Activated T-helper 9 cell treated with anti-CD3 and anti-CD28 coated beads, Interleukin-2, amount 50 U/mL, for 16 hours (primary cell): ENCODE measurements around the gene ZBTB42.

Experiments
- DNase-seq: peaks from one replicate; pipeline ENCODE4 v3.0.0-alpha.2; 2020; ENCODE audit warnings: low read depth

Gene ZBTB42

DNA sequence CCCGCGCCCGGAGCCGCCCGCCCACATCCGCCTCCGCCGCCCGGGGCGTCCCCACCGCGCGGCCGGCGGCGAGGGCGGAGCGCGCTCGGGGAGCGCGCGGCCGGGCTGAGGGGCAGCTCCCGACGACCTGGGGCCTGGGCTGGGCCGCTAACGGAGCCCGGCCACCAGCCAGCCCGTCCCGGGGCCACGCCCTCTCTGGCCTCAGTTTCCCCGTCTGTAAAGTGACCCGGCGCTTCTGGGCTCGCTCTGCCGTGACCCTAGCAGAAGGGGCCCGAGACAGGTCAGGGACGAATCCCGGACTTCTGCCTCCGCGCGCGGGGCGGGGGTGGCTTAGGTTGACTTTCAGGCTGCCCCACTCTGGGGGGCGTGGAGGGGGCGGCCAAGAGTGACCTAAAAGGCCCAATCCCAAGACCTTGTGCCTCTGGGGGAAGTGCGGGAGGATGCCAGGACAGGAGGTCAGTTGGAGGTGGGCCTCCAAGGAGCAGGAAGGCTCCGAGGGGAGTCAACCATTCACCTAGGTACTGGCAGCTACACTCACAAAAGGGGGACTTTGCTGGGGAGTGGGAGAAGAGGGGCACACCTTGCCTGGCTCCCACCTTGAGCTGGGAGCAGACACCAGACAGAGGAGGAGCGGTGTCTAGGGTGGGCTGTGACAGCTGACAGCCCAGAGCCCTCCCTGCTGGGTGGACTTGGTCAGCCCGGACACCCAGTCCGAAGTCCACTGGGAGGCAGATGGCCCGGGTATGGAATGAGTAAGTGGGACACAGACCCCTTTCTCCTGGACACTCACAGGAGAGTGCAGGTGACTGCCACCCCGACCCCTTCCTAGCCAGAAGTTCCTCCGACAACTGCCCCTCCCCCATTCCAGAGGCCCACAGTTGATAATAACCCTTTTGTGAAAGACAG, 4.9 kb upstream of the ZBTB42 start:
- DNase-seq: peak; percentile 47

DNA sequence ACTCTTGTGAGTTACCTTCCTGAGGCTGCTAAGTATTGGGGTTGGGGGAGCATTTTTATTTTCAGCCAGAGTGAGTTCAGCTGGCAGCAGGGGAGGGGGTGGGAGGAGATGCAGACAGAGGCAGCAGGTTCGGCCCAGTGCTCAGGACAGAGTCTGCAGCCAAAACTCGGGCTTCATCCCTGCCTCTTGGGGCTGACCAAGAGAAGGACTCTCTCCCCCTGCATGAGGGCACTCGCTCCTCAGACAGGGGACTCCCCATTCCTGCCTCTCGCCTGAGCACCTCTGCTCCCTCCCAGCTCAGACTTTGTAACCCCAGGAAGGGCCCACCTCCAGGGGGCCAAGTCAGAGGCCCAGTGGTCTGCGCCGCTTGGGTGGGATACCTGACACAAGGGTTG, 4.2 kb upstream of the ZBTB42 start:
- no peak for DNase-seq

DNA sequence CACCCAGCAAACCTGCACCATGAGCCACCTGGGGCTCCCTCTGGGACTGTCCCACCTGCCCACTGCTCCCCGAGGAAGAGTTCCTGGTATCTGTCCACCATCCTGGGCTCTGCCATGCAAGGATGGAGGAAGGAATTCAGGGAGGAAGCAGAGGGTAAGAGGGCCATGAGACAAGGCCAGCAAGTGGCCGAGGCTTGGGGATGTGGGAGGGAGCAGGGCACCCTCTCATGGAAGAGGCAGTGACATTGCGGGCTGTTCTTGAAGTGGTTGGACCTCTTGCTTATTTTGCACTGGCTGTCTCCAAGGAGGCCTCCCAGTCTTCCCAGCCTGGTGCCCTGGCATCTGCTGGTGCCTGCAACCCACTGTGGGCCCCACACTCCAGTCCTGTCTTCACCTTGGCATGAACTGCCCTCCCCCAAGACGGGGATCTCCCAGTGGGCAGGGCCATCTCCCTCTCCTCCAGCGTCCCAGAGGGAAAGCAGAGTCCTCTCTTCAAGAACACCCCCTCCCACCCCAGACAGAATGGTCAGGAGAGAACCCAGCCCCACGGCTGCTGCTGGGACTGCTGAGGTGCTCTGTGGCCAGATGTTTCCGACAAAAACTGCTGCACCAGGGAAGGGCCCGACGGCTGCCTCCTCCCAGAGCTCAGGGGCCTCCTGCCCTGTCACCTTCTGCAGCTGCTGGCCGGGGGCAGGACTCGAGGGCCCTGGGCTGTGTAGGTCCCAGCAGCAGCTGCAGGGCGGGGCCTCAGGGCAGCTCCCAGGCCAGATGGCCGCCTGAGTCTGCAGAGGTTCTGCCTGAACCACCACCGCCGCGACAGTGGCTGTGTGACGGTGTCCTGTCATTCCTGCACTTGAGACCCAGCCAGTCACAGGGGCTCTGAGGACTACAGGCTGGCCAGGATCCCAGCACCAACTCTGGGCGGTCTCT, 3.5 kb upstream of the ZBTB42 start:
- no peak for DNase-seq

DNA sequence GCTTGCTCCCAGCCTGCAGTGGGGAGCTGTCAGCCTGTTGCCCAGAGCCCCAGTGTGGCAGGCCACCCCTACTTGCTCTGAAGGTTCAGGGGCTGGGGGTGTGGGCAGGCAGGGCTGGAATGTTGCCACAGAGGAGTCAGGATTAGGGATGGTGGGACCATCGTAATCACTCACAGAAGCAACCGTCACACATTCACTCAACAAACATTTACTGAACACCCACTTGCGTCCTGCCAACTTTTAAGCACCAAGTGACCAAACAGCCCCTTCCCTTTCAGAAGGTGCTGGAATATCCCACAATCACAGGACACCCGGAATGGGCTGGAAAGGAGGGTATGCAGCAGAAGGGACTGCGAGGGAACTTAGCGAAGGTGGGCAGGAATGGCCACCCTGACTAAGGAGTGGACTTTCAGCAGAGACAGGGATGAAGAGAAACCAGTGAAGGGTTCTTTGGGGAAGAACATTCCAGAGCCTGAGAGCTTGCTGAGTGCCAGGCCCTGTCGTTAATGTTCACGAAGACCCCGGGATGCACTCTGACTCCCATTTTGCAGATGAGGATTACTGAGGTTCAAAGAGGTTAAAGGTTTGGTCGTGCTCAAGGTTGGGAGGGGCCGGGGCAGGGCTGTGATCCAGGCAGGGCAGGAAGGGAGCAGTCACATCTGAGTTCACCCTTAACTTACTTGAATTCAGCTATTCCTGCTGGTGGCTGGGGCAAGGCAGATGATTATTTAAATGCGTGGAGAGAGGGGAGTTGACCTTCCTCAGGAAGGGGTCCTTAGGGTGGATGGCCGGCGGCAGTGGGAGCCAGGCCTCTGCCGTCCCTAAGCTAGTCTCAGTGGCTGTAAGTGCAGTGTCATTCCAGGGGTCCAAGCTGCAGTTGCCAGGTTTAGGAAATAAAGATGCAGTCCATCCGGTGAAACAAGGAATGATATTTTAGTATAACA, 2.3 kb upstream of the ZBTB42 start:
- no peak for DNase-seq

DNA sequence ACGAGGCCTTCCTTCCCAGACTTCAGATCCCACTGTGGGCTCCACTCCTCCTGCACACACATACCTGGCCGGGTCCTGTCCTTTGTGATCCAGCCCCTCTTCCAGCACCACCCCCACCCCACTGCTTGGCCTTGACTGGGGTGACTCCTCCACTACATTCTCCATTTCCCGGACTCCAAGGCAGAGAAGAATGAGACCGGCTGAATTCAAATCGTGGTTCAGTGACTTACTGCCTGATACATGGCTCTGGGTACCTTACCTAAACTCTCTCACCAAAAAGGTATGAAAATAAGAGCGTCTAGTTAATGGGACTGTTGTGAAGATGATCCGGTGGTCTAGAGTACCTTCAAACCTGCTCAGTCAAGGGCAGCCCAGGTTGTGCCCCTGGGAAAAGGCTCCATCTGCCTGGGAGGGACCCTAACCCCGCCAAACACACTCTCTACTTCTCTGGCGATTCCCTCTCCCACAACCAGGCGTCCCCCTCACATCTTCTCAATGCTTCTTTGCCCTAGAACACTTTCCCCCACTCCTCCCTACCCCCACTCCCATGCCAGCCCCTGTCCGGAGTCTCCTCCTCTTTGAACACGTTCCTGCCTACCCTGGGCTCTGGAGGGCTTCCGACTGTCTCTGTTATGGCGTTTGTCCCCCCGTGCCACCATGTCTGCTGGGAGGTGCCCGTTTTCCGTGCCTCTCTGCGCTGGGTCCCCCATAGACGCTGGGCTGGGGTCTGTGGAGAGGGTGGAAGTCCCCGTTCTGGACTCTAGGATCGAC, 1.5 kb upstream of the ZBTB42 start:
- DNase-seq: no peak

DNA sequence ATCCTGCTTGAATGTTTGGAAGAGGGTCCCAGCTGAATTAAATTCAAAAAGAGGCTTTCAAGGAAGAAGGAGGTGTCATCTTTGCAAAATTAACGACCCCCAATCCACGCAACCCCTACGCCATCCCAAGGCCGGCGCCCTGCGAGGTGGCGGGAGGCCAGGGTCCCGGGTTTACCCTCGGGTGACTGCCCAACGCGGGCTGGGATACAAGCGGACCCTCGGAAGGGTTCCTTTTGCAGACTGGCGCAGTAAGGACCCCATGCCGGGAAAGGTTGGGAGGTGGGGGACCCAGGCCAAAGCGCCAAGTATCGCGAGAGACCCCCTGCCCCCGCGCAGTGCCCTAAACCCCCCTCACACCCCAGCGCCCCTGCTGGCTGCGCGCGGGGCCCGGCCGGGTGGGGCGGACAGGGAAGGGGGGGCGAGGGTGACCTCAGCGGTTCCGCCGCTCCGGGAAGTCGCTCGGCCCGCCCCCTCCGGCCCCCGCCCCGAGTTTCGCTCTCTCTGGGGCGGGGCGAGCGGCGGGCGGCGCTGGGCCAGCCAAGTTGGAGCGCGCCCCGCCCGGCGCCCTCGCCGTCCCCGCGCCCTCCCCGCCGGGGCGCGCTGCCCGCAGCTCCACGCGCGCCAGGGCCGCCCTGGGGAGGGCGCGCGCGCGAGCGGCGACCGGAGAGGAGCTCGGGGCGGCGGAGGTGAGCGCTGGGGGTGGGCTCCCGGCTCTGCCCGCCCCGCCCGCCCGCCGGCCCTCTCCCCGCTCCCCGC, 708 bp upstream of the ZBTB42 start:
- peak; percentile 75 for DNase-seq

DNA sequence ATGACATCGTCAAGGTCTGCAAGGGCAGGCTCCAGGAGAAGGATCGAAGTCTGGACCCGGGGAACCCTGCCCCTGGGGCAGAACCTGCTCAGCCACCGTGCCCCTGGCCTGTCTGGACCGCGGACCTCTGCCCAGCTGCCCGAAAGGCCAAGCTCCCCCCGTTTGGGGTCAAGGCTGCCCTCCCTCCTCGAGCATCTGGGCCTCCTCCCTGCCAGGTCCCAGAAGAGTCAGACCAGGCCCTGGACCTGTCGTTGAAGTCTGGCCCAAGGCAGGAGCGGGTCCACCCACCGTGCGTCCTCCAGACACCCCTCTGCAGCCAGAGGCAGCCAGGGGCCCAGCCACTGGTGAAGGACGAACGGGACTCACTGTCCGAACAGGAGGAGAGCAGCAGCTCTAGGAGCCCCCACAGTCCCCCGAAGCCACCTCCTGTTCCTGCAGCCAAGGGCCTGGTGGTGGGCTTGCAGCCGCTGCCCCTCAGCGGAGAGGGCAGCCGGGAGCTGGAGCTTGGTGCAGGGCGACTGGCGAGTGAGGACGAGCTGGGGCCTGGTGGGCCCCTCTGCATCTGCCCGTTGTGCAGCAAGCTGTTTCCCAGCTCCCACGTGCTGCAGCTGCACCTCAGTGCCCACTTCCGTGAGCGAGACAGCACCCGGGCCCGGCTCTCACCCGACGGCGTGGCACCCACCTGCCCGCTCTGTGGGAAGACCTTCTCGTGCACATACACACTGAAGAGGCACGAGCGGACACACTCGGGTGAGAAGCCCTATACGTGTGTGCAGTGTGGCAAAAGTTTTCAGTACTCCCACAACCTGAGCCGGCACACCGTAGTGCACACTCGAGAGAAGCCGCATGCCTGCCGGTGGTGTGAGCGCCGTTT, 856 bp downstream of the ZBTB42 start:
- no peak for DNase-seq

DNA sequence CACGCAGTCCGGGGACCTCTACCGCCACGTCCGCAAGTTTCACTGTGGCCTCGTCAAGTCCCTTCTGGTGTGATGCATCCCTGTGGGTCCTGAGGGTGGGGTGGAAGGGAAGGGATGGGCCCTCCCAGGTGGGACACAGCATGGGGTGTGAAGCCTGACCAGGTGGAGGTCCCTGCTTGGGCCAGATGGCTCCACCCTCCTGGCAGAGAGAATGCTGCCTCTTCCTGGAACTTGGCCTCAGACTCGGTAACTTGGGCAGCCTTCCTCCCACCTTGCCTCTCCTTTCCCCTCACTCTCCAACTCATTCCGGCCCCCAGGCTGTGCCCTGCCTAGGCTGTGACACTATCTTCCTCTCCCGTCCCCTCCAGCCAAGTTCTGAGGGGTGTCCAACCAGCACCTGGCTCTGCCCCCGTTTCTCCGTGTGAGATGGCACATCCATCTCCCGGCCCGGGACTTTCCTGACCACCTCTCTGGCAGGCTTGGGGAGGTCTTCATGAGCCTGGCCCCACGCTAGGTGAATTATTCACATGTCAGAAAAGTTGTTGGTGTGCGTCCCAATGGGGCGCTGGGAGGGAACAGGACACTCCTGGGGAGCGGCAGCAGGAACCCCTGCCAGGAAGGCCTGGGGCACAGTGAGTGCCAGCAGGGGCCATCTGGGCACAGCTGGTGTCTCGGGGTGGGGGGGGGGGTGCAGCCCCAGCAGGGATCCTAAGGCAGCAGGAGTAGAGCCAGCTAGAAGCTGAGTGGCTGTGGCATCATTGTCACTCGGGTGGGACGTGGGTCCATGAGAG, 1.7 kb downstream of the ZBTB42 start:
- no peak for DNase-seq

DNA sequence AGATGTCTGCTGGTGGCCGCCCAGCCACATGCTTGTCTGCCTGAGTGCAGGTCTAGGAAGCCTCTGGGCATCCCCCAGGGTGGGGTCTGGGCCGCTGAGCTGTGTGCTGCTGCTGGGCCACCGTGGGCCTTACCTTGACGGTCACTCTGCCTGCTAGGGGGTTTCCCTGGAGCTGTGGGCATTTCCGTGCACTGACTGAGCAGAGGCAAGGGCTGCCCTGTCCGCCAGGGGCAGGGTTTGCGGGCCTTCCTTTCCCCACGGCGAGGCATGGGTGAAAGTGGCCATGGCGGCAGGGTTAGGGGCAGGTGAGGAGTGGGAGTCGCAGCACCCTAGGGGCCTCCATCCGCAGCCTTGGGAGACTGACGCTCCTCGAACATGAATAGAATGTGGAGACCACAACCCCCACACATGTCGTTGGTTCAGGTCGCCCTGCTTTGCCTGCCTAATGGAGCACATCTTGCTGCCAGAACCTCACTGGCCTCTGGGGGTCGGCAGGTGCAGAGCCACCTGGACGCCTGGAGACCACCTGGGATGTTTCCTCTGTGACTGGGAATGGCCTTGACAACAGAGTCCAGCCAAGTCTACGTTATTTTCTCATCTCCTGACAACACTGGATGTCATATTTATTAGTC, 2.5 kb downstream of the ZBTB42 start:
- DNase-seq: no peak

DNA sequence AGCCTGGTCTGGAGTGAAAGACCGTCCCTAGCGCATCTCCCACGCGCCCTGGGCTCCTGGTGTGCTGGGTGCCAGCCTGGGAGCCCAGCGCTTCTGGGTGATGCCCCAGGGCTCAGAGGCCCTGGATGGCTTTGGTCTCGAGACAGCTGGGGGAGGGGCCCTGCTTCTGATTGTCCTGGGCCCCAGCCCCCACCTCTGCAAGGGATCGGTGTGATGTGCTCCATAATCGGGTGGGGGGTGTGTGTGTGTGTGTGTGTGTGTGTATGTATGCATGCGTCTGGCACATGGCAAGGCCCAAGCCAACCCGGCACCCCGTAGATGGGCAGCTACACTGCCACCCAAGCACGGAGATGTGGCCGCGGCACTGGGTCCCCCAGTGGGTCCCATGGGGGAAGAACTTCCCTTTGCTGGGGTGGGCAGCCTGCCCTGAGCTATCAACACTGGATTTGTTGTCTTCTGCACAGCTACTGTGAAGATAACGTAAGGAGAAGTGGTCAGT, 3.1 kb downstream of the ZBTB42 start:
- no peak for DNase-seq

DNA sequence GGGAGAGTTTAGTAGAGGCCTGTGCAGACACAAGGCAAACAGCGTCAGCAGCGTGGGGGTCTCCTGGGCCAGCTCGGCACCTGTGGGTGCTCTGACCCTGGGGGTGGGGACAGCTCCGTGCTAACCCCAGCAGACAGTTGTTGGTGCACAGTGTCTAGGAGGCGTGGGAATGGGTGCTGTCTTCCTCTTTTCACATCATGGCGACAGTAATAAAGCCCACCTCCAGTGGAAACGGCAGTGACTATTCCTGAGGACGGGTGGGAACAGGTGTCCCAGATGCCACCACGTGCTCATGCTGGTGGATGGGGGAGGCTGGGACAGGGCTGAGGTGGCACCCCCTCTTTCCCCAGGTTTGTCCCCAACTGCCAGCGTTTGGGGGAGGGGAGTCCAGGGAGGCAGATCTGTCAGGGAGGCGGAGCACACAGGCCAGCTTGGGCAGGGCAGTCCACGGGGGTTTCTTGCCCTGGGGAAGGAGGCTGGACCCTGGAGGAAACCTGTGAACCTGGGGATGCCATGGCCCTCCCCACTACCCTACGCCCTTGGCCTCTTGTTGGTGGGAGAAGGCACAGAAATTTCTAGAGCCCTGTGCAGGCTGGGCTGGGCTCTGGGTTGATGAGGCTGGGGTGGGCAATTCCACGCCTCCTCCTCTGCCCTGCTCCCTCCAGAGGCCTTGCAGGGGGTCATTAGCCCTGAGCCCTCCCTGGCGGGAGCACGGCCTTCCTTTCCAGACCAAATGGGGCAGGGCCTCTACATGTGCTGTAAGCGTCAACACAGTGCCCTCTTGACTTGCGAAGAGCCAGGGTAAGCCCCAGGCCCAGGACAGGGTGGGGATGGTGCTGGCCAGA, 3.8 kb downstream of the ZBTB42 start:
- DNase-seq: no peak

DNA sequence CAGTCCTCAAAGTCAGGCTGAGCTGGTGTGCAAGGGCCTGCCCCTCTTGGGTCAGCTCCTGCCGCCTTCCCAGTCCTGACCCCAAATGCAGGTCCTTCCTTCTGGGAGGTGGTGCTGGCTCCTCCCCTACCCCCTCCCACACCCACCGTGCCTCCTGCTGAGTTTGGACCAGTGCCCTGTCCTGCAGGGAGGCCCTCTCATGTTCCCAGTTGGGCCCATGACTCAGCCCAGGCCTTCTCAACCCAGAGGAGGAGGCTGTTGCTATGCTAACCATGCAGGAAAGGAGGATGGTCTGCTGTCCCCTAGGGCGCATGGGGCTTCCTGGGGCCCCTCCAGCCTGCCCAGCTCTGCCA, 4.4 kb downstream of the ZBTB42 start:
- no peak for DNase-seq

DNA sequence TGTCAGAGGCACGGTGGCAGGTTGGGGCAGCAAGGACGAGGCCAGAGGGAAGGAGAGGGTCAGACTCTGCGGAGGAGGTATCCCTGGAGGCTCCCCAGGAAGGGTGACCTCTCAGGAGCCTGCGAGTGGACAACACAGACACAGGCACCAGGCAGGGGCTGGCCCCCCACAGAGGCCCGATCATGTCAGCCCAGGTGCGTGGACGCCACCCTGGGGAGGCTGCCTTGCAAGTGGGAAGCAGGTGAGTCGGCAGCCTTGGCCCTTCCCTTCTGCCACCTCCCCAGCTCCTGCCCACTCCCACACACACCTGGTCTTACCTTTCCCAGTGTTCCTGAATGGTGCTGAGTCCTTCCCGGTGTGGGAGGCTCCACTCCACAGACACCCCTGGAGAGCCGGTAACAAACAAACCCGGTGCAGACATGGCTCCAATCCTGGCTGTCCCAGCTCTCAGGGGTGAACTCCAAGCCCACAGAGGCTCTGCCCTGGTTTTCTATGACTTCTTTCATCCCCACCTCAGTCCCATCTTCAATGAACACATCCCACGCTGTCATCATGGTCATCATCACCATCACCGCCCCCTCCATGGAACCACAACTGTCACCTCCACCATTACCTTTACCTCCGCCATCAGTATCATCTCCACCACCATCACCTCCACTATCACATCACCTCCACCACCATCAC, 5.2 kb downstream of the ZBTB42 start:
- DNase-seq: no peak

DNA sequence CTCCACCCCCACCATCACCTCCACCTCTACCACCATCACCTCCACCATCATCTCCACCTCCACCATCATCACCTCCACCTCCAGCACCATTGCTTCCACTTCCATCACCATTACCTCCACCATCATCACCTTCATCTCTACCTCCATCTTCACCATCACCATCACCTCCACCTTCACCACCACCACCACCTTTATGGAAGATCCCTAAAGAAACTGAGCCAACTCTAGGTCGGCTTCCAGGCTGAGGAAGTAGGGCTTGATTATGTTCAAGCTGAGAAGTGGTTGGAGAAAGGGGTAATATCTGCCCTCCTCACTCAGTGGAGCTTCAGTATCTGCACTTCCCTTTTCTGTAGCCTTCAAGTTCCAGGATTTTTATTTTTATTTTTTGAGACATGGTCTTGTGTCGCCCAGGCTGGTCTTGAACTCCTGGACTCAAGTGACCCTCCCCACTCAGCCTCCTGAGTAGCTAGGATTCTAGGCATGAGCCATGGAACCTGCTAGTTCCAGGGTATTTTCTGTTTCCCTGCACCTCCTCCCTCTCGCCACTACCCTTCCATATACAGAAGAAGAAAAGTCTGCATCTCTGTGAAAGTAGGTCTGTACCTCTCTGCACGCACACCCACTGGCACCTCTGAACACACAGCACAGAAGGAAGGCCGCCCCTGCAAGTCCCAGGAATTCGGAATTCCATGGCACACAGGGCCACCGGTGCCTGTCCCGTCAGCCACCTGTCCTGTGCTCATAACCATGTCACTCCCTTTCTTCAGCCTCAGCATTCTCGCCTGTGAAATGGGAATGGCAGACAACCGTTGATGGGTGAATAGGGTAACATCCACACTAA, 5.9 kb downstream of the ZBTB42 start:
- DNase-seq: no peak

DNA sequence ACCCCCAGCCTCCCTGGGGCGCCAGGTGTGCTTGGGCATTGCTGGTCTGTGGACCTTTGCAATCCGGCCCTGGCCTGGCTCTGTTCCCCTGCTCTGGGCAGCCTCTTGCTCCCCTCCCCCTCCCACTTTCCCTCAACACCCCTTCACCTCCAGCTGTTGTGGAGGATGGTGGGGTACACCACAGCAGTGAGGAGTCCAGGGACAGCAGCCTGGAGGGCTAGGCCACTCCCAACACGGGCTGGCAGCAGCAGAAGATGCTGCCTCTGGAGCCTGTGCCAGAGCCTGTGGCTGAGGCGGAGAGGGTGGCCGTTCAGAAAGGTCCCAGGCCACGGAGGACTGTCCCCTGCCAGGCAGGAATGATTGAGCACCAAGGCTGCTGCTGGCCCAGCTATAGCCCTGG, 7.6 kb downstream of the ZBTB42 start:
- no peak for DNase-seq
